Measurements from ENCODE around the gene AREL1. TPM values are rescaled to one million over a fixed set of nuclear protein-coding genes. Genes with fewer than 3 reads are reported as not detected.

Gene AREL1
- total and polyA plus RNA-seq, 2 donors from 2014 or later: 13.5 to 42.3 TPM

DNA sequence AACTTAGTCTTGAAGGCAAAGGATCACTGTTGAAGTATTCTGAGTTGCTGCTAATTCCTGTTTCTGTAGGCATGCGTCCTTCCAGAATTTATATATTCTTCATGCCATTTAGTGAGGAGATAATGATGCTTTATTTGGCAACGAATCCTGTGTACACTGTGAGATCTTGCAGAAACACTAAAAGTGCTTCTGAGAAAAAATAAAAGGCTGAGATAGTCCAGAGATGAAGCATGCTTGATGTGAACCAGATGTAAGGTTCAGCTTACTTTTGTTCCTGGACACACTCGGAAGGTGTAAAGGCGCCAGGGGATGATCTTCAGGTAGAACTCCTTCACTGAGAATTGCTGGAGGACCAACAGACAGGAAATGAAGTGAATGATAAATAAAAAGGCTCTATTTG lies 39.1 kb downstream of the AREL1 start:
- DNase-seq (no peak), FAIRE-seq (no peak)
- intact Hi-C loops (cut with DNase I): no loop called here
- no peaks in the 10 kb centered on the region for H3K27me3 ChIP-seq (ENCODE audit: control insufficient read depth, insufficient read depth, low read length)
- H3K4me3 ChIP-seq (ENCODE audit: low read length in 3 of 3): no peak overlapping the region
- TF ChIP-seq, protein P1, sequence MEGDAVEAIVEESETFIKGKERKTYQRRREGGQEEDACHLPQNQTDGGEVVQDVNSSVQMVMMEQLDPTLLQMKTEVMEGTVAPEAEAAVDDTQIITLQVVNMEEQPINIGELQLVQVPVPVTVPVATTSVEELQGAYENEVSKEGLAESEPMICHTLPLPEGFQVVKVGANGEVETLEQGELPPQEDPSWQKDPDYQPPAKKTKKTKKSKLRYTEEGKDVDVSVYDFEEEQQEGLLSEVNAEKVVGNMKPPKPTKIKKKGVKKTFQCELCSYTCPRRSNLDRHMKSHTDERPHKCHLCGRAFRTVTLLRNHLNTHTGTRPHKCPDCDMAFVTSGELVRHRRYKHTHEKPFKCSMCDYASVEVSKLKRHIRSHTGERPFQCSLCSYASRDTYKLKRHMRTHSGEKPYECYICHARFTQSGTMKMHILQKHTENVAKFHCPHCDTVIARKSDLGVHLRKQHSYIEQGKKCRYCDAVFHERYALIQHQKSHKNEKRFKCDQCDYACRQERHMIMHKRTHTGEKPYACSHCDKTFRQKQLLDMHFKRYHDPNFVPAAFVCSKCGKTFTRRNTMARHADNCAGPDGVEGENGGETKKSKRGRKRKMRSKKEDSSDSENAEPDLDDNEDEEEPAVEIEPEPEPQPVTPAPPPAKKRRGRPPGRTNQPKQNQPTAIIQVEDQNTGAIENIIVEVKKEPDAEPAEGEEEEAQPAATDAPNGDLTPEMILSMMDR (IDR thresholded peaks at IDR 0.05; ENCODE audit: borderline replicate concordance, extremely low read depth, insufficient read depth): no peak
- peaks cover 5 to 56% (median 34%) of the 10 kb centered on the region in 3 donors for H3K36me3 ChIP-seq (ENCODE audit: control insufficient read depth in 2 of 3, insufficient read depth in 3 of 3, low read length in 3 of 3)
- H3K4me1 ChIP-seq (ENCODE audit: control insufficient read depth in 2 of 3, insufficient read depth in 2 of 3, low read depth in 1 of 3, low read length in 3 of 3): no peaks in the 10 kb centered on the region
- H3K9ac ChIP-seq (ENCODE audit: low read length in 3 of 3): no peak overlapping the region
- H3K27ac ChIP-seq (ENCODE audit: low read depth in 2 of 2, low read length in 2 of 2): no peak overlapping the region
- no peaks in the 10 kb centered on the region for H3K9me3 ChIP-seq (ENCODE audit: control insufficient read depth in 2 of 3, insufficient read depth in 1 of 3, low read length in 3 of 3)

DNA sequence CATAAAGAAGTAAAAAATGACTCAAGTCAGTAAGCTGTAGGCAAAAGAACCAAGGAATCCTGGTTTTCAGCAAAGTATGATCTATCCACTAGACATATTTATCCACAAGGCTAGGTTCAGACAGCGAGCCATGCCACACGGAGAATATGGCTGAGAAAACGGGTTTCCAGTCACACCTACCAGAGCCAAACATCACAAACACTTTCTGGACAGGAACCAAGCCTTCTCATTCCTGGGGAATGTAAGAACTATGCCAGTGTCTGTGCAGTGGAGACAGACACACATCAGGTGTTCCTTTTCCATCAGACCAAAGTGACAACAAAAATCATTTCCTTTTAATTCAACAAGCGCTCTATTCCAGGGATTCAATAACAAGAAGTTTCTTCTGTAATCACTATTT lies 41.1 kb downstream of the AREL1 start:
- intact Hi-C loops (cut with DNase I): no loop called here
- no peaks in the 10 kb centered on the region for H3K27me3 ChIP-seq (ENCODE audit: control insufficient read depth, insufficient read depth, low read length)
- H3K4me3 ChIP-seq (ENCODE audit: low read length in 3 of 3): no peak overlapping the region
- FAIRE-seq (no peak), DNase-seq (no peak)
- H3K4me1 ChIP-seq (ENCODE audit: control insufficient read depth in 2 of 3, insufficient read depth in 2 of 3, low read depth in 1 of 3, low read length in 3 of 3): no peaks in the 10 kb centered on the region
- TF ChIP-seq, protein P1 (IDR thresholded peaks at IDR 0.05; ENCODE audit: borderline replicate concordance, extremely low read depth, insufficient read depth): no peak
- H3K27ac ChIP-seq (ENCODE audit: low read depth in 2 of 2, low read length in 2 of 2): no peak overlapping the region
- no peaks in the 10 kb centered on the region for H3K9me3 ChIP-seq (ENCODE audit: control insufficient read depth in 2 of 3, insufficient read depth in 1 of 3, low read length in 3 of 3)
- peaks cover 5 to 73% (median 40%) of the 10 kb centered on the region in 3 donors for H3K36me3 ChIP-seq (ENCODE audit: control insufficient read depth in 2 of 3, insufficient read depth in 3 of 3, low read length in 3 of 3)
- H3K9ac ChIP-seq (ENCODE audit: low read length in 3 of 3): no peak overlapping the region

DNA sequence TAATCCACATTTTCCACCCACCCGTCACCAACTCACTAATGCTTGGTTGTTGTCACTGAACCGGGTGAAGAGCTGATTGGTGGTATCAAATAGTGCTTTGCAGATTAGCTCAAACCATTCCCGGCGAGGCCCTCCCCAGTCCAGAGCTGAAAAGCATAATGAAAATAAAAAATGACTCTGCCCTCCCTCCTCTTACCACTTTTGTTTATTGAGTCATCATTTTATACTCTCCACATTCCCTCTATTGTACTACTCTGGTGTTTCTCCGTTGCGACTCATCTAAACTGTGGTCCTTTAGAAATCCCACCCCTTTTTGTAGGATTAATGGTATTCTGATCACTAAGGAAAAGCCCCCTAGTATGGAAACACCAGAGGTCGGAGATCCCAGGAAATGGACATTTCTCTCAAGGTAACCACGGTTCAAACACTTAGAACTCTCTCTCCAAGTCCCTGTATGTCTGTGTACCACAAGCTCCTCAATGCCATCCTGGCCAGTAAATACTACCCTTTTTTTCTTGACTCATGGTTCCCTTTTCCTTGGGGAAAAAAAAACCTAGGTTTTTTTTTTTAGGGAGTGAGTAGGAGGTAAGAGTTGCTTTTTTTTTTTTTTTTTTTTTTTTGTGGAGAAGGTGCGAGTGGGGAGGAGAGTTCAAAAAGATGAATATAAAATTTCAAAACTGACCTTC lies 42.0 kb downstream of the AREL1 start:
- FAIRE-seq (no peak), DNase-seq (no peak)
- H3K9ac ChIP-seq (ENCODE audit: low read length in 3 of 3): no peak overlapping the region
- peaks cover 5 to 67% (median 34%) of the 10 kb centered on the region in 3 donors for H3K36me3 ChIP-seq (ENCODE audit: control insufficient read depth in 2 of 3, insufficient read depth in 3 of 3, low read length in 3 of 3)
- TF ChIP-seq, protein P1 (IDR thresholded peaks at IDR 0.05; ENCODE audit: borderline replicate concordance, extremely low read depth, insufficient read depth): no peak
- intact Hi-C loops (cut with DNase I): no loop called here
- no peaks in the 10 kb centered on the region for H3K9me3 ChIP-seq (ENCODE audit: control insufficient read depth in 2 of 3, insufficient read depth in 1 of 3, low read length in 3 of 3)
- no peak overlapping the region for H3K4me3 ChIP-seq (ENCODE audit: low read length in 3 of 3)
- H3K27me3 ChIP-seq (ENCODE audit: control insufficient read depth, insufficient read depth, low read length): no peaks in the 10 kb centered on the region
- H3K27ac ChIP-seq (ENCODE audit: low read depth in 2 of 2, low read length in 2 of 2): no peak overlapping the region
- H3K4me1 ChIP-seq (ENCODE audit: control insufficient read depth in 2 of 3, insufficient read depth in 2 of 3, low read depth in 1 of 3, low read length in 3 of 3): no peaks in the 10 kb centered on the region
